ENCODE results near the gene TOMM6. TPM values are rescaled to one million over a fixed set of nuclear protein-coding genes. Genes with fewer than 3 reads are reported as not detected.
A peak's percentile ranks its signal among the peaks of the same experiment; 100 is the strongest.

Gene TOMM6
- total RNA-seq, 4 donors from 2014 or later, result 96.3 to 134 (median 124) TPM

- H3K36me3 ChIP-seq, result peaks cover 26 to 27% of the 10 kb centered on the region in 2 donors
- no peak overlapping the region for H3K4me3 ChIP-seq (replicated peaks in 1 of 3)
- intact Hi-C loops (cut with DNase I), result loop anchor here (5.0 to 10.0 kb wide), 2 partner anchors 40 to 73 kb away; partner anchors contain the start of gene TFEB
- peaks cover 20% of the 10 kb centered on the region in 2 donors for H3K4me1 ChIP-seq
- TF ChIP-seq CTCF (IDR thresholded peaks at IDR 0.05) (no peak), POLR2A (IDR thresholded peaks at IDR 0.05) (no peak)
- WGBS, 2 donors, result 86 to 91% methylated on average over 5 of the region's 5 CpGs
- H3K9me3 ChIP-seq, result no peaks in the 10 kb centered on the region
- DNase-seq, result no peak
- H3K27ac ChIP-seq, result no peak overlapping the region
- H3K27me3 ChIP-seq, result no peaks in the 10 kb centered on the region
Observed at GRCh38 chr6:41777551-41778285, 9.8 kb upstream of the TOMM6 start.

- H3K27ac ChIP-seq, result no peak overlapping the region
- whole genome bisulfite sequencing, 2 donors, result 33 to 47% methylated on average over 6 of the region's 6 CpGs
Observed at GRCh38 chr6:41778895-41779294, 8.6 kb upstream of the TOMM6 start.

GRCh38 chr6:41779336-41779735 lies 8.2 kb upstream of the TOMM6 start:
- no peak for DNase-seq
- H3K36me3 ChIP-seq, result peaks cover 20% of the 10 kb centered on the region in 2 donors
- no peaks in the 10 kb centered on the region for H3K27me3 ChIP-seq
- intact Hi-C loops (cut with DNase I), result loop anchor here (5.0 to 10.0 kb wide), 2 partner anchors 42 to 75 kb away; partner anchors contain the start of gene TFEB
- H3K27ac ChIP-seq, result no peak overlapping the region
- H3K9me3 ChIP-seq, result no peaks in the 10 kb centered on the region
- WGBS, 2 donors, result 4 to 7% methylated on average over 6 to 8 of the region's 16 CpGs
- TF ChIP-seq CTCF (IDR thresholded peaks at IDR 0.05) (no peak), POLR2A (IDR thresholded peaks at IDR 0.05) (no peak)
- H3K4me1 ChIP-seq, result peaks cover 20% of the 10 kb centered on the region in 2 donors
- H3K4me3 ChIP-seq (replicated peaks in 1 of 3), result peak overlapping the region in 2 of 3 donors; percentile 24 to 66

More at GRCh38 chr6:41778895-41779294, 8.6 kb upstream of the TOMM6 start:
- Histone ChIP-seq H3K4me1 (peaks cover 20% of the 10 kb centered on the region in 2 donors), H3K36me3 (peaks cover 20 to 23% of the 10 kb centered on the region in 2 donors), H3K4me3 (replicated peaks in 1 of 3) (peak overlapping the region in 1 of 3 donors; percentile 66), H3K27me3 (no peaks in the 10 kb centered on the region), H3K9me3 (no peaks in the 10 kb centered on the region)
- intact Hi-C loops (cut with DNase I), result loop anchor here (5.0 to 10.0 kb wide), 2 partner anchors 42 to 74 kb away; partner anchors contain the start of gene TFEB
- no peak for DNase-seq
- no peak for TF ChIP-seq CTCF (IDR thresholded peaks at IDR 0.05)
- no peak for TF ChIP-seq POLR2A (IDR thresholded peaks at IDR 0.05)

GRCh38 chr6:41779788-41780550 lies 7.5 kb upstream of the TOMM6 start, which contains the start of gene FRS3:
TSS of gene FRS3 (minus strand) at chr6:41779900. CDS start at chr6:41776987, 2,913 bp downstream.
- peak; percentile 98 to 99 for DNase-seq
- peak within 1 kb of the TSS; percentile 83 to 86 (median 85) for H3K27ac ChIP-seq
- peak in 1 of 2 donors; percentile 59 for TF ChIP-seq POLR2A (IDR thresholded peaks at IDR 0.05)
- peak; percentile 70 to 99 (median 96) for TF ChIP-seq CTCF (IDR thresholded peaks at IDR 0.05)
- intact Hi-C loops (cut with DNase I), result loop anchor here (5.0 to 10.0 kb wide), 4 partner anchors 43 to 435 kb away; partner anchors contain the start of genes MRPS10 and TFEB
- no peaks in the 10 kb centered on the region for H3K9me3 ChIP-seq
- H3K4me3 ChIP-seq (replicated peaks in 1 of 3), result peak within 1 kb of the TSS in 2 of 3 donors; percentile 30 to 66
- no peaks in the 10 kb centered on the region for H3K27me3 ChIP-seq
- WGBS, 2 donors, result 1% methylated on average over 31 to 35 of the region's 73 CpGs
- peaks cover 14% of the 10 kb centered on the region in 2 donors for H3K36me3 ChIP-seq
- H3K4me1 ChIP-seq, result peaks cover 20% of the 10 kb centered on the region in 2 donors

Data from thyroid gland (tissue), 4 donors.